HG03025 (cell line): ENCODE results near the gene AMDHD2.

ENCODE experiments used
- ATAC-seq: cut with Tn5 transposase; IDR thresholded peaks from one replicate; pipeline ENCODE4 v1.9.1; 2021; ENCODE audit warnings: mild to moderate bottlenecking, moderate library complexity; ENCODE audit not compliant: unreplicated experiment, low FRiP score

Gene AMDHD2

GRCh38 chr16:2482708-2483534, 37.2 kb upstream of the AMDHD2 start:
- ATAC-seq = no peak

GRCh38 chr16:2483939-2484897, 36.0 kb upstream of the AMDHD2 start:
- ATAC-seq = no peak

- ATAC-seq = no peak
Observed at GRCh38 chr16:2484898-2485508, 35.2 kb upstream of the AMDHD2 start.

GRCh38 chr16:2485811-2486507, 34.2 kb upstream of the AMDHD2 start:
- no peak for ATAC-seq

- ATAC-seq = no peak
Observed at GRCh38 chr16:2486645-2487516, 33.3 kb upstream of the AMDHD2 start.

- no peak for ATAC-seq
Observed at GRCh38 chr16:2487517-2487842, 32.7 kb upstream of the AMDHD2 start.

GRCh38 chr16:2487903-2488531, 32.2 kb upstream of the AMDHD2 start:
- ATAC-seq = no peak

GRCh38 chr16:2489581-2489980, 30.6 kb upstream of the AMDHD2 start:
- ATAC-seq = no peak

GRCh38 chr16:2490190-2491105, 29.7 kb upstream of the AMDHD2 start:
- ATAC-seq = no peak

GRCh38 chr16:2492292-2492691, 27.9 kb upstream of the AMDHD2 start:
- ATAC-seq = no peak

GRCh38 chr16:2493605-2494004, 26.6 kb upstream of the AMDHD2 start:
- ATAC-seq = no peak

- no peak for ATAC-seq
Observed at GRCh38 chr16:2494616-2495015, 25.6 kb upstream of the AMDHD2 start.

GRCh38 chr16:2495041-2495440, 25.1 kb upstream of the AMDHD2 start:
- no peak for ATAC-seq

- ATAC-seq = no peak
Observed at GRCh38 chr16:2496223-2497115, 23.7 kb upstream of the AMDHD2 start.

GRCh38 chr16:2497116-2497630, 23.0 kb upstream of the AMDHD2 start:
- ATAC-seq = no peak

GRCh38 chr16:2497695-2498484, 22.3 kb upstream of the AMDHD2 start:
- no peak for ATAC-seq
